HEK293 (cell line): ENCODE results near the gene KIAA1958.

Source experiments
- CTCF ChIA-PET: fragments of 350-600 bp; formaldehyde crosslinking; extraction: SDS; loops from one replicate; lab custom pipeline; 2021; ENCODE audit warnings: antibody characterized with exemption; lab: Yijun Ruan, JAX
- POLR2A ChIA-PET: fragments of 300-600 bp; formaldehyde crosslinking; extraction: SDS; loops from one replicate; lab custom pipeline; 2020; ENCODE audit warnings: antibody characterized with exemption, inconsistent platforms; lab: Yijun Ruan, JAX
- H3K27ac ChIP-seq: fragments of 200-500 bp; sonication (Bioruptor generic); 2 replicates; pipeline ENCODE4 v1.5.1; 2014; ENCODE audit warnings: low read depth, low read length, control low read depth, inconsistent platforms; ENCODE audit errors: extremely low read depth
- H3K36me3 ChIP-seq, 2 experiments: fragments of 200-500 bp in 1 of 2; sonication (Bioruptor generic) in 1 of 2; 1 replicate in 1 of 2; 2 replicates in 1 of 2; pipeline ENCODE4 v1.5.1; 2014 to 2017; ENCODE audit warnings: inconsistent platforms in 2 of 2, low read length in 2 of 2; ENCODE audit not compliant: control insufficient read depth in 2 of 2, insufficient read depth in 1 of 2
- H3K4me1 ChIP-seq: fragments of 200-500 bp; sonication (Bioruptor generic); 2 replicates; pipeline ENCODE4 v1.5.1; 2014; ENCODE audit warnings: mild to moderate bottlenecking, low read length, inconsistent platforms; ENCODE audit not compliant: control insufficient read depth, insufficient read depth
- H3K4me3 ChIP-seq: 2 replicates; pipeline ENCODE4 v1.5.1; 2011; ENCODE audit warnings: low read depth, mild to moderate bottlenecking, control low read depth, low read length, moderate library complexity
- H3K9me3 ChIP-seq: fragments of 200-500 bp; sonication (Bioruptor generic); 2 replicates; pipeline ENCODE4 v1.5.1; 2014; ENCODE audit warnings: low read depth, low read length, inconsistent platforms; ENCODE audit not compliant: control insufficient read depth, insufficient read depth
- HOXD13 ChIP-seq: sonication (generic); formaldehyde crosslinking; IDR thresholded peaks from 2 replicates; pipeline ENCODE4 v1.8.0; 2022; ENCODE audit warnings: missing genetic modification reagents, borderline replicate concordance
- KLF7 ChIP-seq: fragments of 450-650 bp; formaldehyde crosslinking; IDR thresholded peaks from 2 replicates; pipeline ENCODE4 v1.5.1; 2016; ENCODE audit warnings: missing biosample characterization, missing genetic modification characterization, borderline replicate concordance
- MYNN ChIP-seq: fragments of 450-650 bp; formaldehyde crosslinking; IDR thresholded peaks from 2 replicates; pipeline ENCODE4 v1.5.1; 2016; ENCODE audit warnings: missing biosample characterization, missing genetic modification characterization, borderline replicate concordance
- SCRT2 ChIP-seq: fragments of 450-650 bp; formaldehyde crosslinking; IDR thresholded peaks from 2 replicates; pipeline ENCODE4 v1.5.1; 2016; ENCODE audit warnings: missing biosample characterization, missing genetic modification characterization
- ZFP3 ChIP-seq: fragments of 450-650 bp; formaldehyde crosslinking; IDR thresholded peaks from 2 replicates; pipeline ENCODE4 v1.5.1; 2016; ENCODE audit warnings: low read depth, missing biosample characterization, missing genetic modification characterization
- ZNF155 ChIP-seq: fragments of 450-650 bp; formaldehyde crosslinking; IDR thresholded peaks from 2 replicates; pipeline ENCODE4 v1.5.1; 2016; ENCODE audit warnings: missing biosample characterization, missing genetic modification characterization
- ZNF157 ChIP-seq: fragments of 450-650 bp; formaldehyde crosslinking; IDR thresholded peaks from 2 replicates; pipeline ENCODE4 v1.5.1; 2016; ENCODE audit warnings: missing biosample characterization, missing genetic modification characterization
- ZNF416 ChIP-seq: fragments of 450-650 bp; formaldehyde crosslinking; IDR thresholded peaks from 2 replicates; pipeline ENCODE4 v1.5.1; 2016; ENCODE audit warnings: missing biosample characterization, missing genetic modification characterization
- ZNF473 ChIP-seq: fragments of 450-650 bp; formaldehyde crosslinking; IDR thresholded peaks from 2 replicates; pipeline ENCODE4 v1.5.1; 2017; ENCODE audit warnings: missing biosample characterization, missing genetic modification characterization
- ZNF558 ChIP-seq: fragments of 450-650 bp; formaldehyde crosslinking; IDR thresholded peaks from 2 replicates; pipeline ENCODE4 v1.5.1; 2016; ENCODE audit warnings: missing biosample characterization, missing genetic modification characterization
- ZNF626 ChIP-seq: fragments of 450-650 bp; sonication (Bioruptor Pico); formaldehyde crosslinking; IDR thresholded peaks from 2 replicates; pipeline ENCODE4 v1.5.1; 2018; ENCODE audit warnings: missing biosample characterization, missing genetic modification characterization, inconsistent platforms
- ZNF658 ChIP-seq: fragments of 450-650 bp; formaldehyde crosslinking; IDR thresholded peaks from 2 replicates; pipeline ENCODE4; 2016; ENCODE audit warnings: missing biosample characterization, missing genetic modification characterization
- ZNF785 ChIP-seq: fragments of 450-650 bp; formaldehyde crosslinking; IDR thresholded peaks from 2 replicates; pipeline ENCODE4 v1.5.1; 2016; ENCODE audit warnings: missing biosample characterization, missing genetic modification characterization
- ZSCAN30 ChIP-seq: fragments of 450-650 bp; IDR thresholded peaks from 2 replicates; pipeline ENCODE4 v1.5.1; 2018; ENCODE audit warnings: missing biosample characterization, mild to moderate bottlenecking, missing genetic modification characterization, moderate library complexity
- TF ChIP-seq, protein P1 (sequence below): fragments of 450-650 bp; formaldehyde crosslinking; IDR thresholded peaks from 2 replicates; pipeline ENCODE4 v1.5.1; 2016; ENCODE audit warnings: missing biosample characterization, missing genetic modification characterization, low read depth
- TF ChIP-seq, protein P2 (sequence below): fragments of 450-650 bp; IDR thresholded peaks from 2 replicates; pipeline ENCODE4 v1.5.1; 2018; ENCODE audit warnings: missing biosample characterization, missing genetic modification characterization
- TF ChIP-seq, protein P3 (sequence below): fragments of 450-650 bp; formaldehyde crosslinking; IDR thresholded peaks from 2 replicates; pipeline ENCODE4 v1.5.1; 2016; ENCODE audit warnings: missing biosample characterization, missing genetic modification characterization
- TF ChIP-seq, protein P4 (sequence below): fragments of 450-650 bp; formaldehyde crosslinking; IDR thresholded peaks from 2 replicates; pipeline ENCODE4 v1.5.1; 2016; ENCODE audit warnings: missing biosample characterization, missing genetic modification characterization
- TF ChIP-seq, protein P5 (sequence below): fragments of 450-650 bp; formaldehyde crosslinking; IDR thresholded peaks from 2 replicates; pipeline ENCODE4 v1.5.0; 2017; ENCODE audit warnings: missing biosample characterization, missing genetic modification characterization, borderline replicate concordance

Gene KIAA1958

DNA sequence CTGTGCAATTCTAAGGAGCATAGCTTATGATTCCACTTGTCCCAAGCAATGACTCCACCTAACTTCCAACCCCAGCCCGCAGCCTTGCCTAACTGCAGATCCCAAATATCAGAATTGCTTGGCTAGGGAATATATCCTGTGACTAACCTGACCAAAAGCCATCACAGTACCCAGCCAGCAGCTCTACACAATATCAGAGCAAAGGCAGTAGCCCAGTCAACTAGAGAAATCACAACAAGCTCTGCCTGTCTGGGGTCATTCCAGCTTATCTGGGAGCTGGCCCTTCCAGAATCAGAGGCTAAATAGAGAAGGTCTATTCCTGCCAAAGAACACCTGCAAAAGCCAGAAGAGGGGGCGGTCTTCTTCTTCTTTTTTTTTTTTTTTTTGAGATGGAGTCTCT is 9.3 kb upstream of the KIAA1958 start:
- Histone ChIP-seq H3K36me3 (peaks cover 0 to 18% of the 10 kb centered on the region in 2 experiments; a peak in 2 of 3 replicates), H3K27ac (no peak overlapping the region), H3K4me3 (no peak overlapping the region), H3K9me3 (no peaks in the 10 kb centered on the region), H3K4me1 (no peaks in the 10 kb centered on the region)
- ChIA-PET POLR2A (interaction anchor here (0.7 kb wide), 1 partner anchor 33 kb away, joined by 3 read pairs; no protein-coding TSS in a partner anchor), CTCF (interaction anchor here (1.0 kb wide), 1 partner anchor 12 kb away, joined by 3 read pairs; no protein-coding TSS in a partner anchor)
- TF ChIP-seq SCRT2 (tag by site-specific recombination) = no peak
- TF ChIP-seq ZNF157 (tag by site-specific recombination) = no peak
- no peak for TF ChIP-seq MYNN (tag by site-specific recombination)
- no peak for TF ChIP-seq ZNF785 (tag by site-specific recombination)
- TF ChIP-seq, protein P1, sequence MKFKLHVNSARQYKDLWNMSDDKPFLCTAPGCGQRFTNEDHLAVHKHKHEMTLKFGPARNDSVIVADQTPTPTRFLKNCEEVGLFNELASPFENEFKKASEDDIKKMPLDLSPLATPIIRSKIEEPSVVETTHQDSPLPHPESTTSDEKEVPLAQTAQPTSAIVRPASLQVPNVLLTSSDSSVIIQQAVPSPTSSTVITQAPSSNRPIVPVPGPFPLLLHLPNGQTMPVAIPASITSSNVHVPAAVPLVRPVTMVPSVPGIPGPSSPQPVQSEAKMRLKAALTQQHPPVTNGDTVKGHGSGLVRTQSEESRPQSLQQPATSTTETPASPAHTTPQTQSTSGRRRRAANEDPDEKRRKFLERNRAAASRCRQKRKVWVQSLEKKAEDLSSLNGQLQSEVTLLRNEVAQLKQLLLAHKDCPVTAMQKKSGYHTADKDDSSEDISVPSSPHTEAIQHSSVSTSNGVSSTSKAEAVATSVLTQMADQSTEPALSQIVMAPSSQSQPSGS (tag by site-specific recombination) = no peak
- no peak for TF ChIP-seq KLF7 (tag by site-specific recombination)
- no peak for TF ChIP-seq HOXD13 (CRISPR knock-in tag)
- TF ChIP-seq ZSCAN30 = no peak
- no peak for TF ChIP-seq ZNF626
- TF ChIP-seq ZNF473 (tag by site-specific recombination) = no peak
- no peak for TF ChIP-seq ZFP3 (tag by site-specific recombination)
- TF ChIP-seq ZNF658 (tag by site-specific recombination) = no peak
- TF ChIP-seq ZNF558 (tag by site-specific recombination) = no peak
- TF ChIP-seq, protein P2, sequence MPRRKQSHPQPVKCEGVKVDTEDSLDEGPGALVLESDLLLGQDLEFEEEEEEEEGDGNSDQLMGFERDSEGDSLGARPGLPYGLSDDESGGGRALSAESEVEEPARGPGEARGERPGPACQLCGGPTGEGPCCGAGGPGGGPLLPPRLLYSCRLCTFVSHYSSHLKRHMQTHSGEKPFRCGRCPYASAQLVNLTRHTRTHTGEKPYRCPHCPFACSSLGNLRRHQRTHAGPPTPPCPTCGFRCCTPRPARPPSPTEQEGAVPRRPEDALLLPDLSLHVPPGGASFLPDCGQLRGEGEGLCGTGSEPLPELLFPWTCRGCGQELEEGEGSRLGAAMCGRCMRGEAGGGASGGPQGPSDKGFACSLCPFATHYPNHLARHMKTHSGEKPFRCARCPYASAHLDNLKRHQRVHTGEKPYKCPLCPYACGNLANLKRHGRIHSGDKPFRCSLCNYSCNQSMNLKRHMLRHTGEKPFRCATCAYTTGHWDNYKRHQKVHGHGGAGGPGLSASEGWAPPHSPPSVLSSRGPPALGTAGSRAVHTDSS (tag by site-specific recombination) = no peak
- TF ChIP-seq, protein P3, sequence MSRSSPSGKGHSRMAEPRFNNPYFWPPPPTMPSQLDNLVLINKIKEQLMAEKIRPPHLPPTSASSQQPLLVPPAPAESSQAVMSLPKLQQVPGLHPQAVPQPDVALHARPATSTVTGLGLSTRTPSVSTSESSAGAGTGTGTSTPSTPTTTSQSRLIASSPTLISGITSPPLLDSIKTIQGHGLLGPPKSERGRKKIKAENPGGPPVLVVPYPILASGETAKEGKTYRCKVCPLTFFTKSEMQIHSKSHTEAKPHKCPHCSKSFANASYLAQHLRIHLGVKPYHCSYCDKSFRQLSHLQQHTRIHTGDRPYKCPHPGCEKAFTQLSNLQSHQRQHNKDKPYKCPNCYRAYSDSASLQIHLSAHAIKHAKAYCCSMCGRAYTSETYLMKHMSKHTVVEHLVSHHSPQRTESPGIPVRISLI = no peak
- TF ChIP-seq, protein P4, sequence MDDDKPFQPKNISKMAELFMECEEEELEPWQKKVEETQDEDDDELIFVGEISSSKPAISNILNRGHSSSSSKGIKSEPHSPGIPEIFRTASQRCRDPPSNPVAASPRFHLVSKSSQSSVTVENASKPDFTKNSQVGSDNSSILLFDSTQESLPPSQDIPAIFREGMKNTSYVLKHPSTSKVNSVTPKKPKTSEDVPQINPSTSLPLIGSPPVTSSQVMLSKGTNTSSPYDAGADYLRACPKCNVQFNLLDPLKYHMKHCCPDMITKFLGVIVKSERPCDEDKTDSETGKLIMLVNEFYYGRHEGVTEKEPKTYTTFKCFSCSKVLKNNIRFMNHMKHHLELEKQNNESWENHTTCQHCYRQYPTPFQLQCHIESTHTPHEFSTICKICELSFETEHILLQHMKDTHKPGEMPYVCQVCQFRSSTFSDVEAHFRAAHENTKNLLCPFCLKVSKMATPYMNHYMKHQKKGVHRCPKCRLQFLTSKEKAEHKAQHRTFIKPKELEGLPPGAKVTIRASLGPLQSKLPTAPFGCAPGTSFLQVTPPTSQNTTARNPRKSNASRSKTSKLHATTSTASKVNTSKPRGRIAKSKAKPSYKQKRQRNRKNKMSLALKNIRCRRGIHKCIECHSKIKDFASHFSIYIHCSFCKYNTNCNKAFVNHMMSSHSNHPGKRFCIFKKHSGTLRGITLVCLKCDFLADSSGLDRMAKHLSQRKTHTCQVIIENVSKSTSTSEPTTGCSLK (tag by site-specific recombination) = no peak
- no peak for TF ChIP-seq ZNF416 (tag by site-specific recombination)
- TF ChIP-seq ZNF155 (tag by site-specific recombination) = no peak
- TF ChIP-seq, protein P5, sequence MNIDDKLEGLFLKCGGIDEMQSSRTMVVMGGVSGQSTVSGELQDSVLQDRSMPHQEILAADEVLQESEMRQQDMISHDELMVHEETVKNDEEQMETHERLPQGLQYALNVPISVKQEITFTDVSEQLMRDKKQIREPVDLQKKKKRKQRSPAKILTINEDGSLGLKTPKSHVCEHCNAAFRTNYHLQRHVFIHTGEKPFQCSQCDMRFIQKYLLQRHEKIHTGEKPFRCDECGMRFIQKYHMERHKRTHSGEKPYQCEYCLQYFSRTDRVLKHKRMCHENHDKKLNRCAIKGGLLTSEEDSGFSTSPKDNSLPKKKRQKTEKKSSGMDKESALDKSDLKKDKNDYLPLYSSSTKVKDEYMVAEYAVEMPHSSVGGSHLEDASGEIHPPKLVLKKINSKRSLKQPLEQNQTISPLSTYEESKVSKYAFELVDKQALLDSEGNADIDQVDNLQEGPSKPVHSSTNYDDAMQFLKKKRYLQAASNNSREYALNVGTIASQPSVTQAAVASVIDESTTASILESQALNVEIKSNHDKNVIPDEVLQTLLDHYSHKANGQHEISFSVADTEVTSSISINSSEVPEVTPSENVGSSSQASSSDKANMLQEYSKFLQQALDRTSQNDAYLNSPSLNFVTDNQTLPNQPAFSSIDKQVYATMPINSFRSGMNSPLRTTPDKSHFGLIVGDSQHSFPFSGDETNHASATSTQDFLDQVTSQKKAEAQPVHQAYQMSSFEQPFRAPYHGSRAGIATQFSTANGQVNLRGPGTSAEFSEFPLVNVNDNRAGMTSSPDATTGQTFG (tag by site-specific recombination) = no peak
